ENCODE data around the gene CBY3. TPM values are rescaled to one million over a fixed set of nuclear protein-coding genes. Genes with fewer than 3 reads are reported as not detected.
A peak's percentile ranks its signal among the peaks of the same experiment; 100 is the strongest.
"Not testable (repeated sequence)": the region's sequence is repeated elsewhere in the genome, so short reads cannot be mapped to it uniquely, and the experiment has no call there.

CBY3 gene
- polyA plus RNA-seq, 2 of the 4 experiments (the other 2 are of a cell fraction), result not detected

DNA sequence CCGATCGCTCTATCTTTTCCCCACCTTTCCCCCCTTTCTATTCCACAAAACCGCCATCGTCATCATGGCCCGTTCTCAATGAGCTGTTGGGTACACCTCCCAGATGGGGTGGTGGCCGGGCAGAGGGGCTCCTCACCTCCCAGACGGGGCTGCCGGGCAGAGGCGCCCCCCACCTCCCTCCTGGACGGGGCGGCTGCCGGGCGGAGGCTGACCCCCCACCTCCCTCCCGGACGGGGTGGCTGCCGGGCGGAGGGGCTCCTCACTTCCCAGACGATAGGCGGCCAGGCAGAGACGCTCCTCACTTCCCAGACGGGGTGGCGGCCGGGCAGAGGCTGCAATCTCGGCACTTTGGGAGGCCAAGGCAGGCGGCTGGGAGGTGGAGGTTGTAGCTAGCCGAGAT lies 30.6 kb downstream of the CBY3 start:
- CTCF ChIA-PET; H3K27ac ChIP-seq; H3K9me3 ChIP-seq; ATAC-seq; H3K4me1 ChIP-seq; POLR2A ChIA-PET; H3K4me2 ChIP-seq; H3K4me3 ChIP-seq; DNase-seq (ENCODE audit: low read depth in 1 of 2, low spot score in 1 of 2); FAIRE-seq: not testable (repeated sequence)
- WGBS (ENCODE audit: missing lambda C conversion rate), result 83% methylated on average over 21 of the region's 26 CpGs

DNA sequence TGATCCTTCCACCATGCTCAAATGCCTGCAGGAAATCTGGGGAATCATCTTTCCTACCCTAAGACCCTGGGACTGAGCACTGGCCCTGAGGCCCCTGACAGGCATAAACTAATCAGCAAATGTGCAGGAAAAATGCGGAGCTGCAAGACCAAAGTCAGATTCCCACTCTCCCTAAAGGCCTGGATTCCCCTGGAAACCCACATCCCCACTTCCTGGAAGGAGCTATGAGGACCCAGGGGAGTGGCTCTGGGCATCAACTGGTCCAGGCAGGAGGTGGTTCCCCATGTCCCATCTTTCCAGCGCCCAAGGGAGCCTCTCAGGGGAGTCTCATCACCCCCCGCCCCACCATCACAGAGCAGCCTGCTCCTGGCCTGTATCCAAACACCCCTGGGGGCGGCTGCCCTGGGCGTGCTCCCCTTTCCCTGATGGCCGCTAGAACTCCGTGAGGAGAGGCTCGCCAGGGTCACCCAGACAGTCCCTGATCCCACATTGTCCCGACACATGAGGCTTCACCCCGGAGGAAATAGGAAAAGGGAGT lies 31.6 kb downstream of the CBY3 start:
- WGBS (ENCODE audit: missing lambda C conversion rate), result 68% methylated on average over 10 of the region's 10 CpGs
- ATAC-seq; DNase-seq (ENCODE audit: low read depth in 1 of 2, low spot score in 1 of 2); POLR2A ChIA-PET; H3K9me3 ChIP-seq; H3K27ac ChIP-seq; FAIRE-seq; H3K4me3 ChIP-seq; H3K4me2 ChIP-seq; H3K4me1 ChIP-seq: not testable (repeated sequence)
- CTCF ChIA-PET, result interaction anchor here (0.7 kb wide), 1 partner anchor 26 kb away, joined by 3 read pairs; the partner anchor contains the start of gene HNRNPH1

DNA sequence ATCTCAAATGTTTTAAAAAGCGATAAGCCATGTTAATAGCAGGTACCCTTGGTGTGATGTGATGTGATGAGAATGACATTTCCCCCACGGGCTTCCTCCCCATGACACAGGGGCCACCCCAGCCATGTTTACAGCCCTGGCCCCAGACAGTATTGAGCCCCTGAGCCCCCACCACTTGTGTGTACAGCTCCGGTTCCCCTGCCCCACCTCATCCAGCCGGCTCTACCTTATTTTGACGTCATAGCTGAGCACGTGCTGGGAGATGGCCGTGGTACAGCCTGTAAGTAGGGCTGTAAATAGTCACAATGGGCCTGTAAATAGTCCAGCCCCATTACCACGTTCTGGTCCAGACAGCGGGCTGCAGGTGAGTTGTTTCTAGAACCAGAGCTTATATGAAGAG lies 32.4 kb downstream of the CBY3 start:
- ATAC-seq (no peak), DNase-seq (ENCODE audit: low read depth in 1 of 2, low spot score in 1 of 2) (no peak), FAIRE-seq (no peak)
- Histone ChIP-seq H3K9me3 (no peaks in the 10 kb centered on the region), H3K4me2 (no peak overlapping the region), H3K27ac (no peak overlapping the region), H3K4me3 (no peak overlapping the region), H3K4me1 (no peaks in the 10 kb centered on the region)
- TF ChIP-seq, protein P1, sequence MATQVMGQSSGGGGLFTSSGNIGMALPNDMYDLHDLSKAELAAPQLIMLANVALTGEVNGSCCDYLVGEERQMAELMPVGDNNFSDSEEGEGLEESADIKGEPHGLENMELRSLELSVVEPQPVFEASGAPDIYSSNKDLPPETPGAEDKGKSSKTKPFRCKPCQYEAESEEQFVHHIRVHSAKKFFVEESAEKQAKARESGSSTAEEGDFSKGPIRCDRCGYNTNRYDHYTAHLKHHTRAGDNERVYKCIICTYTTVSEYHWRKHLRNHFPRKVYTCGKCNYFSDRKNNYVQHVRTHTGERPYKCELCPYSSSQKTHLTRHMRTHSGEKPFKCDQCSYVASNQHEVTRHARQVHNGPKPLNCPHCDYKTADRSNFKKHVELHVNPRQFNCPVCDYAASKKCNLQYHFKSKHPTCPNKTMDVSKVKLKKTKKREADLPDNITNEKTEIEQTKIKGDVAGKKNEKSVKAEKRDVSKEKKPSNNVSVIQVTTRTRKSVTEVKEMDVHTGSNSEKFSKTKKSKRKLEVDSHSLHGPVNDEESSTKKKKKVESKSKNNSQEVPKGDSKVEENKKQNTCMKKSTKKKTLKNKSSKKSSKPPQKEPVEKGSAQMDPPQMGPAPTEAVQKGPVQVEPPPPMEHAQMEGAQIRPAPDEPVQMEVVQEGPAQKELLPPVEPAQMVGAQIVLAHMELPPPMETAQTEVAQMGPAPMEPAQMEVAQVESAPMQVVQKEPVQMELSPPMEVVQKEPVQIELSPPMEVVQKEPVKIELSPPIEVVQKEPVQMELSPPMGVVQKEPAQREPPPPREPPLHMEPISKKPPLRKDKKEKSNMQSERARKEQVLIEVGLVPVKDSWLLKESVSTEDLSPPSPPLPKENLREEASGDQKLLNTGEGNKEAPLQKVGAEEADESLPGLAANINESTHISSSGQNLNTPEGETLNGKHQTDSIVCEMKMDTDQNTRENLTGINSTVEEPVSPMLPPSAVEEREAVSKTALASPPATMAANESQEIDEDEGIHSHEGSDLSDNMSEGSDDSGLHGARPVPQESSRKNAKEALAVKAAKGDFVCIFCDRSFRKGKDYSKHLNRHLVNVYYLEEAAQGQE (IDR thresholded peaks at IDR 0.05), result no peak
- TF ChIP-seq, protein P2, sequence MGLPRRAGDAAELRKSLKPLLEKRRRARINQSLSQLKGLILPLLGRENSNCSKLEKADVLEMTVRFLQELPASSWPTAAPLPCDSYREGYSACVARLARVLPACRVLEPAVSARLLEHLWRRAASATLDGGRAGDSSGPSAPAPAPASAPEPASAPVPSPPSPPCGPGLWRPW (IDR thresholded peaks at IDR 0.05), result no peak
- no peak for TF ChIP-seq EP300 (IDR thresholded peaks at IDR 0.05)
- no peak for TF ChIP-seq PHF8 (IDR thresholded peaks at IDR 0.05; ENCODE audit: borderline replicate concordance, low read depth)
- TF ChIP-seq ESRRA (IDR thresholded peaks at IDR 0.05; ENCODE audit: borderline replicate concordance, low read length), result no peak
- no peak for TF ChIP-seq RNF2 (IDR thresholded peaks at IDR 0.05; ENCODE audit: borderline replicate concordance, low read depth)
- no peak for TF ChIP-seq JUN (IDR thresholded peaks at IDR 0.05)
- TF ChIP-seq BHLHE40 (IDR thresholded peaks at IDR 0.05; ENCODE audit: low read depth, low read length), result no peak
- TF ChIP-seq CHD2 (IDR thresholded peaks at IDR 0.05; ENCODE audit: low read length, partially characterized antibody), result no peak
- no peak for TF ChIP-seq CBX2 (IDR thresholded peaks at IDR 0.05; ENCODE audit: borderline replicate concordance, low read depth)
- no peak for TF ChIP-seq GATA3 (IDR thresholded peaks at IDR 0.05; ENCODE audit: borderline replicate concordance)
- TF ChIP-seq ZSCAN20 (CRISPR knock-in tag; IDR thresholded peaks at IDR 0.05), result no peak
- no peak for TF ChIP-seq RFX5 (IDR thresholded peaks at IDR 0.05)
- TF ChIP-seq, protein P3, sequence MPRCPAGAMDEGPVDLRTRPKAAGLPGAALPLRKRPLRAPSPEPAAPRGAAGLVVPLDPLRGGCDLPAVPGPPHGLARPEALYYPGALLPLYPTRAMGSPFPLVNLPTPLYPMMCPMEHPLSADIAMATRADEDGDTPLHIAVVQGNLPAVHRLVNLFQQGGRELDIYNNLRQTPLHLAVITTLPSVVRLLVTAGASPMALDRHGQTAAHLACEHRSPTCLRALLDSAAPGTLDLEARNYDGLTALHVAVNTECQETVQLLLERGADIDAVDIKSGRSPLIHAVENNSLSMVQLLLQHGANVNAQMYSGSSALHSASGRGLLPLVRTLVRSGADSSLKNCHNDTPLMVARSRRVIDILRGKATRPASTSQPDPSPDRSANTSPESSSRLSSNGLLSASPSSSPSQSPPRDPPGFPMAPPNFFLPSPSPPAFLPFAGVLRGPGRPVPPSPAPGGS (IDR thresholded peaks at IDR 0.05), result no peak
- TF ChIP-seq ZC3H11A (IDR thresholded peaks at IDR 0.05), result no peak
- TF ChIP-seq CBX8 (IDR thresholded peaks at IDR 0.05), result no peak
- no peak for TF ChIP-seq JUNB (IDR thresholded peaks at IDR 0.05)
- no peak for TF ChIP-seq NFE2L2 (conservative IDR thresholded peaks at IDR 0.05; ENCODE audit: low read length)
- 72% methylated on average over 9 of the region's 9 CpGs for WGBS (ENCODE audit: missing lambda C conversion rate)
- POLR2A ChIA-PET, result no interaction called here
- CTCF ChIA-PET, result interaction anchor here (0.7 kb wide), 1 partner anchor 25 kb away, joined by 3 read pairs; the partner anchor contains the start of gene HNRNPH1

DNA sequence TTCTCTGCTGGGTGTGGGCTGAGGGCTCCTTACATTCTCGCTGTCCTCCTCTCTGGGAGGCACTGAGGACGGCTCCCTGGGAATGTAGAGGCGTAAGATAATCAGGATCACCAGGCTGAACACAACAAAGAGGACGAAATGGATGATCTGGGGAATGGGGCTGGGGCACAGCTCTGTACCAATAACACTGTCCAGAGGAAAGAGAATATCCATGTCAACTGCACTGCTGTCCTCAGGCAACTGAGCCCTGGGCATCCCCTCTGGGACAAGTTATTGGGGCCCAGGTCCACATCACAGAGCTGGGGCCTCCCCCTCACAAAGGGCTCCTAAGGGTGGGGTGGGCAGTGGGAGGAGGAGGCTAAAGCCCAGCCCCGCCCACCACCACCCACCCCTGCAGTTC lies 36.1 kb downstream of the CBY3 start:
- H3K4me3 ChIP-seq; DNase-seq (ENCODE audit: low read depth in 1 of 2, low spot score in 1 of 2); H3K4me2 ChIP-seq; CTCF ChIA-PET; FAIRE-seq; H3K27ac ChIP-seq; POLR2A ChIA-PET; H3K4me1 ChIP-seq; H3K9me3 ChIP-seq: not testable (repeated sequence)
- WGBS (ENCODE audit: missing lambda C conversion rate), result 56% methylated on average over 4 of the region's 5 CpGs
- peak; percentile 35 to 56; a peak in 4 of 6 replicates for ATAC-seq

DNA sequence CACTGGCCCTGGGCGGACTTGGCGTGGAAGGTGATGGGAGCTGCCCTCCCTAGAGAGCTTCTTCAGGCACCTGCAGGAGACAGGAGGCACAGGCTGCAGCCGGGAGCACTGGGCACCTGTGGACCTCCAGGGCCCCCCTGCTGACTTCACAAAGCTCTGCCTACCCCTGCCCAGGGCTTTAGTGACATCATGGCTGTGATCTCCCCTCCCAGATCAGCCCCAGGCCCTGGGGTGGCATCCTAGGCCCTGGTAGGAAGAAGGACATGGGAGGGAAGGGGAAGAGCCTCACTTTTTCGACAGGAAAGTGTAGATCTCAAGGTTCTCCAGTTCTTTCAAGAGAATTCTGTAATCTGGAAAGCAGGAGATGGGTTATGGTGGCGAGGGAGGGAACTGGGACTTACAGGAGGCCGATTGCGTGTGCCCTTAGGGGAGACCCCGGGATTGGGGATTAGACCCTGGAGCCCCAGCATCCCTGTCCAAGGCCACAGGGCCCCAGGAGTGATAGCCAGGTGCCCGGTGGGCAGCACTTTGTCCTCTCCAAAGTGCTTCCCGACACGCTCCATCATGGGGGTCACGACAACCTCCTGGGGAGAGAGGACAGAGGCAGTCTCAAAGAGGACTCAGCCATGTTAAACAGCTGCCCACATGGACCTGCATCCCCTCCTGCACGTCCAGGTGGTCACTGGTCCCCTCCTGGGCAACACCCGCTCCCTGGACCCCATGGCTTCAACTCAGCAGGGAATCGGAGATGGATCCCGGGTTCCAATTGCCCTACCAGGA lies 37.5 kb downstream of the CBY3 start:
- FAIRE-seq; H3K4me3 ChIP-seq; POLR2A ChIA-PET; H3K27ac ChIP-seq; H3K9me3 ChIP-seq; H3K4me1 ChIP-seq; DNase-seq (ENCODE audit: low read depth in 1 of 2, low spot score in 1 of 2); H3K4me2 ChIP-seq: not testable (repeated sequence)
- ATAC-seq, result peak in 1 of 2 experiments; percentile 12; a peak in 2 of 6 replicates
- CTCF ChIA-PET, result interaction anchor here (1.3 kb wide), 1 partner anchor 24 kb away, joined by 3 read pairs; no protein-coding TSS in a partner anchor
- WGBS (ENCODE audit: missing lambda C conversion rate), result 64% methylated on average over 13 of the region's 16 CpGs

DNA sequence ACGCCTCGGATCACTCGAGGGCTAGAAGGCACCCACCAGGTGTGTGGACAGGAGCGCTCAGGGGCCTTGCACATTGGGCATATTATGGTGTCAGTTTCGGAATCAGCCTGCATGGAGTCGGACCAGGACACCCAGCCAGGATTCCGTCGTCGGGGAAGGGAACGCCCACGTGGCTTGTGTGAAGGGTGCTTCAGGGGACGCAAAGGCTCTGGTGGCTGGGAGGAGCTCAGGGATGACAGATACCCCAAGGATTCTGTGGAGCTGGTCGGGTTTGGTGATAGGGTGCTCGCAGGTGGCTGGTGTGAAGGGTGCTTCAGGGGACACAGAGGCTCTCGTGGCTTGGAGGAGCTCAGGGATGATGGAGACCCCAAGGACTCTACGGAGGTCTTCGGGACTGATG lies 38.2 kb downstream of the CBY3 start:
- WGBS (ENCODE audit: missing lambda C conversion rate), result 73% methylated on average over 14 of the region's 17 CpGs
- POLR2A ChIA-PET; H3K4me2 ChIP-seq; H3K27ac ChIP-seq; H3K4me3 ChIP-seq; FAIRE-seq; DNase-seq (ENCODE audit: low read depth in 1 of 2, low spot score in 1 of 2); H3K9me3 ChIP-seq; ATAC-seq; H3K4me1 ChIP-seq: not testable (repeated sequence)
- CTCF ChIA-PET, result interaction anchor here (1.3 kb wide), 1 partner anchor 25 kb away, joined by 3 read pairs; no protein-coding TSS in a partner anchor
